Measurements from ENCODE around the gene LETM1.

GRCh38 chr4:1806596-1807331 is 49.2 kb downstream of the LETM1 start:
- TF ChIP-seq, protein P1, sequence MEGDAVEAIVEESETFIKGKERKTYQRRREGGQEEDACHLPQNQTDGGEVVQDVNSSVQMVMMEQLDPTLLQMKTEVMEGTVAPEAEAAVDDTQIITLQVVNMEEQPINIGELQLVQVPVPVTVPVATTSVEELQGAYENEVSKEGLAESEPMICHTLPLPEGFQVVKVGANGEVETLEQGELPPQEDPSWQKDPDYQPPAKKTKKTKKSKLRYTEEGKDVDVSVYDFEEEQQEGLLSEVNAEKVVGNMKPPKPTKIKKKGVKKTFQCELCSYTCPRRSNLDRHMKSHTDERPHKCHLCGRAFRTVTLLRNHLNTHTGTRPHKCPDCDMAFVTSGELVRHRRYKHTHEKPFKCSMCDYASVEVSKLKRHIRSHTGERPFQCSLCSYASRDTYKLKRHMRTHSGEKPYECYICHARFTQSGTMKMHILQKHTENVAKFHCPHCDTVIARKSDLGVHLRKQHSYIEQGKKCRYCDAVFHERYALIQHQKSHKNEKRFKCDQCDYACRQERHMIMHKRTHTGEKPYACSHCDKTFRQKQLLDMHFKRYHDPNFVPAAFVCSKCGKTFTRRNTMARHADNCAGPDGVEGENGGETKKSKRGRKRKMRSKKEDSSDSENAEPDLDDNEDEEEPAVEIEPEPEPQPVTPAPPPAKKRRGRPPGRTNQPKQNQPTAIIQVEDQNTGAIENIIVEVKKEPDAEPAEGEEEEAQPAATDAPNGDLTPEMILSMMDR (conservative IDR thresholded peaks at IDR 0.05 in 1 of 2, IDR thresholded peaks at IDR 0.05 in 1 of 2; ENCODE audit: low read depth in 1 of 2, low read length in 2 of 2): no peak
- TF ChIP-seq EZH2 (IDR thresholded peaks at IDR 0.05; ENCODE audit: low read length, missing control alignments): no peak

Measured in fibroblast of lung (primary cell).